Suppressor macrophage treated with lipopolysaccharide for 4 hours (primary cell): ENCODE results near the gene ZMYND8.

Experiments
- DNase-seq: peaks from one replicate; pipeline ENCODE4 v3.0.0-alpha.2; 2020

Gene ZMYND8

GRCh38 chr20:47332381-47333206 lies 23.9 kb downstream of the ZMYND8 start:
- no peak for DNase-seq

- peak; percentile 33 for DNase-seq
Measured at GRCh38 chr20:47330933-47331708, 25.4 kb downstream of the ZMYND8 start.

DNA sequence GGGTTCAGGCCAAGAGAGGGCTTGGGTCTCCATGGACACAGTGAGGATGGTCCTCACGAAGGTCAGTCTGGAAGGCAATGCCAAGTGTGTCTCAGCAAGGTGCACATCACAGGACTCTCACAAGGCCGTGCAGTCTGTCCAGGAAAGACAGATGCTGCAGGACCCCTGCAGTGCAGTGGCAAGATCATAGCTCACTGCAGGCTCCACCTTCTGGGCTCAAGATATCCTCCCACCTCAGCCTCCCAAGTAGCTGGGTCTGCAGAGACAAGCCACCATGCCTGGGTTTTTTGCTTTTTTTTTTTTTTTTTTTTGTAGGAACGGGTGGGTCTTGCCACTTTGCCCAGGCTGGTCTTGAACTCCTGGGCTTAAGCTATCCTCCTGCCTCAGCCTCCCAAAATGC lies 26.4 kb downstream of the ZMYND8 start:
- no peak for DNase-seq

GRCh38 chr20:47328129-47328528 lies 28.4 kb downstream of the ZMYND8 start:
- no peak for DNase-seq

DNA sequence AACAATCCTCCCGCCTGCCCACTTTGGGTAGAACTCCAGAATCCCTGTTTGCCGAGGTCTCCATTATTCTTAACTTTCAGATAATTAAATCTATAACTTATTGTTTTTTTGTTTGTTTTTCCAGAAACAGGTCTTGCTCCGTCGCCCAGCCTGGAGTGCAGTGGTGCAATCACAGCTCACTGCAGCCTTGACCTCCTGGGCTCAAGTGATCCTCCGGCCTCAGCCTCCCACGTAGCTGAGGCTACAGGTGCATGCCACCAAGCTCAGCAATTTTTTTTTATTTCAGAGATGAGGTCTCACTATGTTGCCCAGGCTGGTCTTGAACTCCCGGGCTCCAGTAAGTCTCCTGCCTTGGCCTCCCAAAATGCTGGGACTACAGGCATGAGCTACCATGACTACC lies 28.8 kb downstream of the ZMYND8 start:
- DNase-seq, result no peak

DNA sequence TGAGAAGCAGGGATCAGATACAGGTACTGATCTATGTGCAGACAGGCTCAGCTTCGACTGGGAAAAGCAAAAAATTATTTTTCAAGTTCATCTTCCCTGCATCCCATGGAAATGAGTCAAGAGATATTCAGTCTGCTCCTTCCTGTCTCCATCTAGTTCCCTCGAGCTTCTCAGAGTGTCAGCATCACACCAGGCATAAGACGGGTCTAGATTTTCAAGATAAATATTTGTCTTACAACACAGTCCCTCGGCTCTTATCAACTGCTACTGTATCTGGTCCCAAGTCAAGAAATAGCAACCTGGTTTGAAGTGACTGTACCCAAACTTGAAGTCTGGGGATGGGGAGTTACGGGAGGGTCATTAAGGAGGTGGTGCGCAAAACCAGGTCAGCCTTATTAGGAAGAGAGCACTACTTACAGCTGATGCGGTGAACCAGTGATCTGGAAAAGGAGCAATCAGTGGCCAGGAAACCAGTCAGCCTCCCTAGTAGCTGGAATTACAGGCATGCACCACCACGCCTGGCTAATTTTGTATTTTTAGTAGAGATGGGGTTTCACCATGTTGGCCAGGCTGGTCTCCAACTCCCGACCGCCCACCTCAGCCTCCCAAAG lies 29.7 kb downstream of the ZMYND8 start:
- no peak for DNase-seq

- no peak for DNase-seq
Measured at GRCh38 chr20:47325242-47325641, 31.3 kb downstream of the ZMYND8 start.

GRCh38 chr20:47320990-47321805 lies 35.3 kb downstream of the ZMYND8 start:
- no peak for DNase-seq

GRCh38 chr20:47319517-47320252 lies 36.8 kb downstream of the ZMYND8 start:
- DNase-seq, result peak; percentile 49

- peak; percentile 84 for DNase-seq
Measured at GRCh38 chr20:47318586-47319516, 37.6 kb downstream of the ZMYND8 start.

- DNase-seq, result peak; percentile 78
Measured at GRCh38 chr20:47318027-47318585, 38.4 kb downstream of the ZMYND8 start.

- peak; percentile 95 for DNase-seq
Measured at GRCh38 chr20:47317127-47317895, 39.2 kb downstream of the ZMYND8 start.

DNA sequence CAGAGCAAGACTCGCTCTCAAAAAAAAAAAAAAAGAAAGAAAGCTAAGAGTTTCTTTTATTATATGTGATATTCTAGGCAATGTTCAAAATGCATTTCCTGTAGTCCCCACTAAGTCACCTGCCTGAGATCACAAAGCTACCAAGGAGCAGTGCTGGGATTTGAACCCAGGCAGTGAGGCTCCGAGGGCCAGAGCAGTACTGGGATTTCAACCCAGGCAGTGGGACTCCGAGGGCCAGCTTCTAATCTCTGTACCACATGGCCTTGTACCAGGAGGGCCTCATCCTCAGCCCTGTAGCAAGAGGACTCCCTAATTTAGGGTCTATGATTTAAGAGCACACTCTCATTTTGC lies 39.7 kb downstream of the ZMYND8 start:
- no peak for DNase-seq

DNA sequence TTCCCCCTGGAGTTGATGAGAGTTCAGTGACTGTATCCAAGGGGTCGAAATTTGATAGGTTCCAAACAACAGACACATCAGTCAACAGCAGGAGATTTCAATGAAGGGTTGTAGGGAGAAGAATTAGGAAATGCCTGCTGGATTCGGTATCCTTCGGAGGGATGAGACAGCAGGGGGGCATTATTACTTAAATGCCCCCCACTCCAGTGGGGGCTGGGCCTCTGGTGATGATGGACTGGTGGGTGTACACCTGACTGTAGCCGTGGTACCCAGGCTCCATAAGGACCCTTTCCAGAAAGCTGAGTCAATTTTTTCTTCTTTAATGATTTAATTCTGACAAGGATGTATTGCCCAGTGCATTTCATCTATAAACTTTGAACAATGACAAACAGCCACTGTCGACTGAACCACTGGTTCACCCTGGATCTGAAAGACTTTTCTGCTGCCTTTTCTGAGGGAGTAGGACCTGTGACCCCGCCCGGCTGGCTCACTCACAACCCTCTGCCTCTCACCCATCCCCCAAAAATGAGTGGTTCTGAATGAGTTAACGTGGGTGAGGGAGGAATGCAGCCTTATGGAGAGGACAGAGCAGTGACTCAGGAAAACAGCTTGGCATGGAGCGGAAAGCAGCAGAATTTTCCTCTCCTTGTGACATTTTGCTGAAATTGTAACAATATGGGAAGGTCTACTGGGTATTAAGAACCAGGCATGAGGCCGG lies 41.0 kb downstream of the ZMYND8 start:
- peak; percentile 39 for DNase-seq

GRCh38 chr20:47314647-47315338 lies 41.7 kb downstream of the ZMYND8 start:
- DNase-seq, result no peak

DNA sequence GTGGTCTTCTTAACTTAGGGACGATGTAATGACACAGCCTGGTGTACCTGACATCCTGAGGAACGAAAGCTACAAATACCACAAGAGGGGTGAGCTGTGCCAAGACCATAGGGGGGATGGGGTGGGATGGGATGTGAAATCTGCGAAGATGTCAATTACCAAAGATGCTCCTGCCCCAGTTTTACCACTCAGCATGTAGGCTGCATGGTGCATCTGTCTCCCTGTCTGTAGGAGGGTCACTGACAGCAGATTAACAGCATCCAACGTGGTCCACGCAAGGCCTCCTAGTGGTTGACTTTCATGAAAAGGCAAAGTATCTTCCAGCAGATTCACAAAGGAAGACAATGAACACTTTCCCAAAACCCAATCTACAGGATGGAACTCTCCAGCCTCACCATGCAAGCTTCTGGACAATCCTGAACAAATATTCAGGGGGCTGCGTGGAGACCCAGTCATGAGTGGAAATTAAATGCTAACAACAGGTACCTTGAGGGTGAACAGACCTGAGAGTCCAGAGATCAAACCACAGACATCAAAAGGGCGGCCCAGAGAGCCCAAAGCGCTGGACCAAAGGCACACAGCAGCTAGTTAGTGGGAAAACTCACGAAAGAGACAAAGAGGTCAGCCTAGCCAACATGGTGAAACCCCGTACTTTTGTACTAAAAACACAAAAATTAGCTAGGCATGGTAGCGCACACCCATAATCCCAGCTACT lies 44.4 kb downstream of the ZMYND8 start:
- no peak for DNase-seq

GRCh38 chr20:47311211-47311610 lies 45.3 kb downstream of the ZMYND8 start:
- no peak for DNase-seq

GRCh38 chr20:47310729-47311128 lies 45.8 kb downstream of the ZMYND8 start:
- no peak for DNase-seq
